Endothelial cell of umbilical vein (primary cell): ENCODE results near the gene LMNTD1. TPM values are rescaled to one million over a fixed set of nuclear protein-coding genes. Genes with fewer than 3 reads are reported as not detected.

Source experiments
- BruUV-seq: library from RNA; stranded (reverse); fragments of 400-500 nt; replicated peaks from 2 replicates; lab custom pipeline; 2021; lab: Mats Ljungman, UMichigan
- CTCF ChIA-PET: fragments of 300-600, 350-600 bp; sonication (Branson Sonifier 250); formaldehyde crosslinking; loops from one replicate; lab custom pipeline; 2021; ENCODE audit warnings: antibody characterized with exemption, inconsistent platforms; lab: Charles Lee
- POLR2A ChIA-PET: fragments of 300-600, 350-600 bp; sonication (Branson Sonifier 250); formaldehyde crosslinking; loops from one replicate; lab custom pipeline; 2021; ENCODE audit warnings: antibody characterized with exemption, inconsistent platforms; lab: Charles Lee
- DNase-seq: peaks from one replicate; pipeline ENCODE4 v3.0.0-alpha.2; 2011; ENCODE audit warnings: low read depth, low spot score
- FAIRE-seq: peaks from 2 replicates; lab custom pipeline; 2011; peaks lifted over from hg19 to GRCh38; lab: Jason Lieb, UNC
- H2AFZ ChIP-seq: 2 replicates; pipeline ENCODE4 v1.6.0; 2012; ENCODE audit warnings: low read depth, low read length, control low read depth, inconsistent platforms
- H3K27ac ChIP-seq: 2 replicates; pipeline ENCODE4 v1.5.1; 2011; ENCODE audit warnings: low read depth, mild to moderate bottlenecking, control low read depth, low read length, moderate library complexity; ENCODE audit not compliant: insufficient read depth
- H3K27me3 ChIP-seq, 2 experiments: 2 replicates each; pipeline versions ENCODE4 v1.6.0 to v1.6.1; 2011; ENCODE audit warnings: low read length in 2 of 2, mixed read lengths in 1 of 2; ENCODE audit not compliant: control insufficient read depth in 2 of 2, insufficient read depth in 2 of 2
- H3K36me3 ChIP-seq, 2 experiments: 2 replicates in 1 of 2; 3 replicates in 1 of 2; pipeline ENCODE4 v1.5.1; 2011; ENCODE audit warnings: low read length in 2 of 2, mild to moderate bottlenecking in 1 of 2, moderate library complexity in 1 of 2; ENCODE audit not compliant: control insufficient read depth in 2 of 2, insufficient read depth in 2 of 2; ENCODE audit errors: extremely low read depth in 1 of 2
- H3K4me1 ChIP-seq: 3 replicates; pipeline ENCODE4 v1.5.1; 2011; ENCODE audit warnings: mild to moderate bottlenecking, low read length; ENCODE audit not compliant: control insufficient read depth, insufficient read depth; ENCODE audit errors: extremely low read depth
- H3K4me2 ChIP-seq: 2 replicates; pipeline ENCODE4 v1.6.1; 2011; ENCODE audit warnings: low read length, control low read depth, mixed read lengths; ENCODE audit not compliant: insufficient read depth
- H3K4me3 ChIP-seq, 3 experiments: fragments of 200-600 bp in 1 of 3; sonication (generic), shearing (Covaris generic) in 1 of 3; replicated peaks in 1 of 3; 2 replicates each; pipeline ENCODE4 v1.5.1; 2011 to 2016; ENCODE audit warnings: control low read depth in 3 of 3, low read length in 3 of 3, mild to moderate bottlenecking in 2 of 3, inconsistent platforms in 1 of 3, low read depth in 1 of 3, moderate library complexity in 1 of 3; ENCODE audit not compliant: insufficient read depth in 1 of 3
- H3K79me2 ChIP-seq: 2 replicates; pipeline ENCODE4 v1.6.0; 2012; ENCODE audit warnings: low read length, inconsistent platforms; ENCODE audit not compliant: control insufficient read depth, insufficient read depth
- H3K9ac ChIP-seq: replicated peaks from 2 replicates; pipeline ENCODE3; 2011; ENCODE audit warnings: low read length, control low read depth; ENCODE audit not compliant: insufficient read depth; ENCODE audit errors: extremely low read depth
- H3K9me1 ChIP-seq: replicated peaks from 3 replicates; pipeline ENCODE4 v1.6.0; 2011; ENCODE audit warnings: mild to moderate bottlenecking, low read length; ENCODE audit not compliant: control insufficient read depth, insufficient read depth; ENCODE audit errors: extremely low read depth
- H3K9me3 ChIP-seq: replicated peaks from 2 replicates; pipeline ENCODE4 v1.5.1; 2012; ENCODE audit warnings: low read length, inconsistent platforms; ENCODE audit not compliant: control insufficient read depth, insufficient read depth
- H4K20me1 ChIP-seq: replicated peaks from 2 replicates; pipeline ENCODE3; 2011; ENCODE audit warnings: mild to moderate bottlenecking, low read length; ENCODE audit not compliant: control insufficient read depth, insufficient read depth; ENCODE audit errors: extremely low read depth
- CTCF ChIP-seq, 2 donors: IDR thresholded peaks; 1 replicate in 1 of 2; 2 replicates in 1 of 2; pipeline ENCODE4 v1.5.1; 2011; ENCODE audit warnings: low read length in 2 of 2, mild to moderate bottlenecking in 2 of 2, moderate library complexity in 2 of 2, control low read depth in 1 of 2, inconsistent platforms in 1 of 2, low read depth in 1 of 2; ENCODE audit not compliant: insufficient read depth in 1 of 2; ENCODE audit errors: extremely low read depth in 1 of 2
- EZH2 ChIP-seq: IDR thresholded peaks from 2 replicates; pipeline ENCODE4 v1.6.1; 2012; ENCODE audit warnings: borderline replicate concordance, low read depth, mild to moderate bottlenecking, moderate library complexity, low read length, inconsistent platforms; ENCODE audit not compliant: severe bottlenecking
- FOS ChIP-seq: IDR thresholded peaks from 2 replicates; pipeline ENCODE4 v1.6.1; 2011; ENCODE audit warnings: mild to moderate bottlenecking, low read length, moderate library complexity, borderline replicate concordance; ENCODE audit not compliant: insufficient read depth
- GATA2 ChIP-seq: IDR thresholded peaks from 2 replicates; pipeline ENCODE4 v1.7.0; 2011; ENCODE audit warnings: low read depth, mild to moderate bottlenecking, moderate library complexity, mixed read lengths, low read length; ENCODE audit not compliant: insufficient read length, insufficient read depth
- JUN ChIP-seq: IDR thresholded peaks from 2 replicates; pipeline ENCODE4 v1.6.1; 2011; ENCODE audit warnings: borderline replicate concordance, low read depth; ENCODE audit not compliant: insufficient read length, insufficient read depth
- MAX ChIP-seq: IDR thresholded peaks from 2 replicates; pipeline ENCODE4 v1.6.1; 2011; ENCODE audit not compliant: insufficient read depth, insufficient read length
- MYC ChIP-seq: IDR thresholded peaks from one replicate; pipeline ENCODE4 v1.6.1; 2011; ENCODE audit warnings: mild to moderate bottlenecking, low read depth, low read length
- POLR2A ChIP-seq: IDR thresholded peaks from 2 replicates; pipeline ENCODE4 v1.6.1; 2012; ENCODE audit warnings: low read depth, mild to moderate bottlenecking, control low read depth, low read length
- POLR2AphosphoS5 ChIP-seq: IDR thresholded peaks from 2 replicates; pipeline ENCODE4 v1.6.1; 2012; ENCODE audit warnings: low read depth, mild to moderate bottlenecking, control low read depth, low read length, moderate library complexity; ENCODE audit not compliant: insufficient read depth
- dilution Hi-C: fragments of 300-500 bp; cut with MboI; formaldehyde crosslinking; loops from one replicate; pipeline ENCODE4 v1.15.0; 2019; ENCODE audit warnings: low sequenced_read_pairs; ENCODE audit not compliant: extremely low pct_ligation_motif_present
- intact Hi-C: fragments of 100-400 bp; cut with micrococcal nuclease; formaldehyde crosslinking; loops from one replicate; pipeline ENCODE4 v1.10.0; 2022
- polyA plus RNA-seq, 4 experiments: library from polyadenylated mRNA; depleted of rRNA in 3 of 4; stranded (reverse) in 3 of 4; unstranded in 1 of 4; fragments of >200 nt; gene quantifications; 2 replicates each; pipeline versions ENCODE4 v1.2.1 to v1.2.3, GENCODE V29; 2011 to 2012; ENCODE audit warnings: missing spikeins in 1 of 4
- total RNA-seq: library from RNA; stranded (reverse); gene quantifications from 2 replicates; pipeline ENCODE4 v1.2.3, GENCODE V29; 2021

LMNTD1 gene
- total and polyA plus RNA-seq, 2 donors (not counting 3 experiments of a cell fraction or from before 2014, with no cell fraction given) = not detected

GRCh38 chr12:25469368-25469767 is 83.7 kb downstream of the LMNTD1 start:
- intact Hi-C loops = no loop called here
- TF ChIP-seq EZH2 (no peak), GATA2 (no peak), POLR2A (no peak), CTCF (IDR thresholded peaks at IDR 0.05; ENCODE audit: extremely low read depth in 1 of 2, insufficient read depth in 1 of 2, low read depth in 1 of 2, low read length in 2 of 2) (no peak), MYC (no peak), FOS (no peak), JUN (no peak), MAX (no peak), POLR2AphosphoS5 (no peak)
- H3K4me1 ChIP-seq = no peaks in the 10 kb centered on the region
- no peak overlapping the region for H3K27ac ChIP-seq
- dilution Hi-C loops = no loop called here
- no peak overlapping the region for H3K4me2 ChIP-seq
- H2AFZ ChIP-seq = no peak overlapping the region
- FAIRE-seq (no peak), DNase-seq (no peak)
- no peak overlapping the region for H3K4me3 ChIP-seq
- POLR2A ChIA-PET = no interaction called here
- no TSS peak for BruUV-seq
- H3K27me3 ChIP-seq = no peaks in the 10 kb centered on the region
- CTCF ChIA-PET = no interaction called here
- H4K20me1 ChIP-seq = no peaks in the 10 kb centered on the region
- no peaks in the 10 kb centered on the region for H3K9me1 ChIP-seq
- H3K79me2 ChIP-seq = no peaks in the 10 kb centered on the region
- no peaks in the 10 kb centered on the region for H3K9me3 ChIP-seq
- H3K36me3 ChIP-seq = no peaks in the 10 kb centered on the region
- no peak overlapping the region for H3K9ac ChIP-seq
